Activated gamma-delta T cell treated with Interleukin-2 at 50 U/mL for 16 hours (primary cell): ENCODE results near the gene NBR1.
"Not testable (repeated sequence)": the region's sequence is repeated elsewhere in the genome, so short reads cannot be mapped to it uniquely, and the experiment has no call there.

Experiments used
- DNase-seq: peaks from one replicate; pipeline ENCODE4 v3.0.0-alpha.2; 2020

NBR1 gene

GRCh38 chr17:43215341-43215740 is 44.3 kb downstream of the NBR1 start:
- DNase-seq: no peak

GRCh38 chr17:43216369-43216761 is 45.4 kb downstream of the NBR1 start:
- DNase-seq: no peak

- DNase-seq: no peak
Observed at GRCh38 chr17:43216762-43217613, 46.0 kb downstream of the NBR1 start.

- DNase-seq: no peak
Observed at GRCh38 chr17:43217614-43218087, 46.6 kb downstream of the NBR1 start.

- DNase-seq: no peak
Observed at GRCh38 chr17:43219001-43219400, 48.0 kb downstream of the NBR1 start.

- no peak for DNase-seq
Observed at GRCh38 chr17:43219746-43220380, 48.8 kb downstream of the NBR1 start.

- no peak for DNase-seq
Observed at GRCh38 chr17:43220511-43221125, 49.6 kb downstream of the NBR1 start.

GRCh38 chr17:43224146-43224705 is 53.2 kb downstream of the NBR1 start:
- DNase-seq: no peak

- no peak for DNase-seq
Observed at GRCh38 chr17:43226393-43226792, 55.4 kb downstream of the NBR1 start.

- not testable (repeated sequence) for DNase-seq
Observed at GRCh38 chr17:43228020-43228782, 57.2 kb downstream of the NBR1 start, which contains the start of gene CCDC200. Gene CCDC200 (minus strand): TSS chr17:43228623. CDS start chr17:43228554, 69 bp downstream.

- not testable (repeated sequence) for DNase-seq
Observed at GRCh38 chr17:43231205-43232020, 60.4 kb downstream of the NBR1 start.

GRCh38 chr17:43232021-43232699 is 61.1 kb downstream of the NBR1 start:
- not testable (repeated sequence) for DNase-seq

GRCh38 chr17:43233263-43233662 is 62.2 kb downstream of the NBR1 start:
- DNase-seq: not testable (repeated sequence)

- not testable (repeated sequence) for DNase-seq
Observed at GRCh38 chr17:43233877-43234276, 62.9 kb downstream of the NBR1 start, which contains the start of gene RNU2-1. Gene RNU2-1 (minus strand): TSS chr17:43233977.

- not testable (repeated sequence) for DNase-seq
Observed at GRCh38 chr17:43239597-43239996, 68.6 kb downstream of the NBR1 start.

- DNase-seq: not testable (repeated sequence)
Observed at GRCh38 chr17:43240596-43241352, 69.8 kb downstream of the NBR1 start.

- DNase-seq: not testable (repeated sequence)
Observed at GRCh38 chr17:43246456-43246855, 75.4 kb downstream of the NBR1 start.
